Glutamatergic neuron (in vitro differentiated cells): ENCODE measurements around the gene SLC6A1. TPM values are rescaled to one million over a fixed set of nuclear protein-coding genes. Genes with fewer than 3 reads are reported as not detected.
A peak's percentile ranks its signal among the peaks of the same experiment; 100 is the strongest.

Experiments
- DNase-seq: peaks from one replicate; pipeline ENCODE4 v3.0.0; 2022
- H3K27ac Mint-ChIP-seq: one replicate; pipeline ENCODE4 v1.8.0; 2020; ENCODE audit warnings: mild to moderate bottlenecking, mixed read lengths, inconsistent platforms; ENCODE audit not compliant: unreplicated experiment
- H3K27me3 Mint-ChIP-seq: one replicate; pipeline ENCODE4 v1.8.0; 2020; ENCODE audit warnings: mild to moderate bottlenecking, moderate library complexity, mixed read lengths, inconsistent platforms; ENCODE audit not compliant: unreplicated experiment
- H3K36me3 Mint-ChIP-seq: one replicate; pipeline ENCODE4 v1.8.0; 2020; ENCODE audit warnings: mild to moderate bottlenecking, mixed read lengths, inconsistent platforms; ENCODE audit not compliant: unreplicated experiment
- H3K4me1 Mint-ChIP-seq: one replicate; pipeline ENCODE4 v1.8.0; 2020; ENCODE audit warnings: mild to moderate bottlenecking, low read depth, mixed read lengths, inconsistent platforms; ENCODE audit not compliant: unreplicated experiment
- H3K4me3 Mint-ChIP-seq: one replicate; pipeline ENCODE4 v1.8.0; 2020; ENCODE audit warnings: mild to moderate bottlenecking, mixed read lengths, inconsistent platforms; ENCODE audit not compliant: unreplicated experiment
- H3K9me3 Mint-ChIP-seq: one replicate; pipeline ENCODE4 v1.8.0; 2020; ENCODE audit warnings: mild to moderate bottlenecking, moderate library complexity, mixed read lengths, inconsistent platforms; ENCODE audit not compliant: unreplicated experiment
- total RNA-seq: library from RNA; stranded (reverse); fragmentation: NEBNext Ultra II Directional; extraction: Animal tissue kit (Norgen Biotek cat#: 25700); gene quantifications from one replicate; pipeline ENCODE4 v1.2.1, GENCODE V29; 2021; ENCODE audit not compliant: unreplicated experiment
- TF ChIP-seq, protein P1 (sequence below): fragments of 200-600 bp; sonication (generic); IDR thresholded peaks from one replicate; pipeline ENCODE4 v1.5.0; 2021; ENCODE audit not compliant: partially characterized antibody, unreplicated experiment

The SLC6A1 gene
- total RNA-seq, 1 donor from 2014 or later: 0.15 TPM

DNA sequence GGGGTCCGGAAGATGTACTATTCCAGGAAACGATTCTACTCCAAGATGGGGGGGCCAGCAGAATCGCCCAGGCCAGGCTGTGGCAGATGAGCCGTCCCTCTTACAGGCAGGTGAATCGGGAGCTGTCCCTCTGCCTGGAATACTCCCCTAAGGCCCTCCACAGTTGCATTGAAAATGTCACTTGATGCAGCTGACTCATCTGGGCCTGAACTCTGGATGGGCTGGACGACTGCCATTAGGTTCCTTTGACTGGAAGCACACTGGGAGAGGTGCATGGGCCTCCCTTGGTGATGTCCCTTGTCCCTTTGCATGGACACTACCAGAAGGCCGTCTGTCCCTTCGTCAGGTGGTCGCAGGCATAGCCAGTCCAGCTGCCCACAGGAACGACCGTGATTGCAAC is 92.1 kb downstream of the SLC6A1 start:
- H3K4me3 Mint-ChIP-seq: no peak overlapping the region
- DNase-seq: no peak
- no peaks in the 10 kb centered on the region for H3K36me3 Mint-ChIP-seq
- H3K9me3 Mint-ChIP-seq: no peaks in the 10 kb centered on the region
- TF ChIP-seq, protein P1, sequence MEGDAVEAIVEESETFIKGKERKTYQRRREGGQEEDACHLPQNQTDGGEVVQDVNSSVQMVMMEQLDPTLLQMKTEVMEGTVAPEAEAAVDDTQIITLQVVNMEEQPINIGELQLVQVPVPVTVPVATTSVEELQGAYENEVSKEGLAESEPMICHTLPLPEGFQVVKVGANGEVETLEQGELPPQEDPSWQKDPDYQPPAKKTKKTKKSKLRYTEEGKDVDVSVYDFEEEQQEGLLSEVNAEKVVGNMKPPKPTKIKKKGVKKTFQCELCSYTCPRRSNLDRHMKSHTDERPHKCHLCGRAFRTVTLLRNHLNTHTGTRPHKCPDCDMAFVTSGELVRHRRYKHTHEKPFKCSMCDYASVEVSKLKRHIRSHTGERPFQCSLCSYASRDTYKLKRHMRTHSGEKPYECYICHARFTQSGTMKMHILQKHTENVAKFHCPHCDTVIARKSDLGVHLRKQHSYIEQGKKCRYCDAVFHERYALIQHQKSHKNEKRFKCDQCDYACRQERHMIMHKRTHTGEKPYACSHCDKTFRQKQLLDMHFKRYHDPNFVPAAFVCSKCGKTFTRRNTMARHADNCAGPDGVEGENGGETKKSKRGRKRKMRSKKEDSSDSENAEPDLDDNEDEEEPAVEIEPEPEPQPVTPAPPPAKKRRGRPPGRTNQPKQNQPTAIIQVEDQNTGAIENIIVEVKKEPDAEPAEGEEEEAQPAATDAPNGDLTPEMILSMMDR: no peak
- no peaks in the 10 kb centered on the region for H3K4me1 Mint-ChIP-seq
- H3K27me3 Mint-ChIP-seq: peaks cover 4% of the 10 kb centered on the region
- no peak overlapping the region for H3K27ac Mint-ChIP-seq

DNA sequence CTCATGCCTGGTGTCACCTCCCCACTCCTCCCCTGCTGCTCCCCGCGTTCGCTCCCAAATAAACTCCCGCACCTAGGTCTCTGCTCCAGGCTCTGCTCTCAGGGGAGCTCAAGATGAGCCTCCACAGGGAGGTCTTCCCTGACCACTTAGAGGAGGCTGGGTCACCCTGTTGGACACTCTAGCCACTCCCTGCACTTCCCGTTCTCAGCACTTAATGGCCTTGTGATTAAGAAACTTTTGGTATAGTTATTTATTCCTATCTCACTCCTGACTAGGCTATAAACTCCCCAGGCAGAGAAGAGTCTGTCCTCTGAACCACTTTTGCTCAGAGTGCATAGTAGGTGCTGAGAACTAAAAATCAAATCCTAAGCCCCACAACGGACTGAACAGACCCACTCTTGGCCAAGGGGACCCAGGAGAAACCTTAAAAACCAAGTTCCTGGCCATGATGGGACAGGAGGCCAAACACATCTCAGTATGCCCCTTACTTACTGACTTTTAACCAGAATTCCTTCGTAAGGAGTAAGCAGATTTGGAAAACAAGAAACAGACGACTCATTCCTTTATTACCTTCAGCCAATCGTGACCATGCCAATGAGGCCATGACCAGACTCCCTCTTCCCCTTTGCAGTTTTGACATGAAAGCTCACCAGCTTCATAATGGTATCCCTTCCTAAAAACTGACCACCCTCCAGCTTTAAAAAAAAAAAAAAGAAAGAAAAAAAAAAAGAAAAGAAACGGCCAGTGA is 92.7 kb downstream of the SLC6A1 start:
- H3K9me3 Mint-ChIP-seq: no peaks in the 10 kb centered on the region
- DNase-seq: no peak
- H3K27me3 Mint-ChIP-seq: peaks cover 4% of the 10 kb centered on the region
- no peaks in the 10 kb centered on the region for H3K36me3 Mint-ChIP-seq
- TF ChIP-seq, protein P1: no peak
- peak overlapping the region; percentile 19 for H3K4me3 Mint-ChIP-seq
- no peak overlapping the region for H3K27ac Mint-ChIP-seq
- no peaks in the 10 kb centered on the region for H3K4me1 Mint-ChIP-seq

DNA sequence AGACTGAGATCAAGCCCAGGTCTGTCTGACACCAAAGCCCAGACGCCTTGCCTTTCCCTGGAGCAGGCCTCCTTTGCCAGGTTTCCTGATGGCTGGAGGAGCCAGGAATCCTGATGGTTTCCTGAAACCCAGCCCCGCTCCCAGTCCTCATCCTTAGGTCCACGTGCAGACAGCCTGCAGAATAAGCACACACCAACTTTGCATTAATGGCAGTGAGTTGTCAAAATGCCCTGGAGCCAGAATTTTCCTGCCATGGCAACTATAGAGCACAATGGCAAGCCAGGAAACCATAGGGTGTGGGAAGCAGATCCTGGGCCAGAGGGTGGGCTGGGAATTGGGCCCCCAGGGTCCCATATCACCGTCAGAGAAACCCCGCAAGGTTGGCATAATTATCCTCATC is 94.3 kb downstream of the SLC6A1 start:
- Mint-ChIP-seq H3K36me3 (no peaks in the 10 kb centered on the region), H3K27me3 (peaks cover 2% of the 10 kb centered on the region), H3K27ac (no peak overlapping the region), H3K4me1 (no peaks in the 10 kb centered on the region), H3K9me3 (no peaks in the 10 kb centered on the region), H3K4me3 (no peak overlapping the region)
- DNase-seq: no peak
- TF ChIP-seq, protein P1: no peak

DNA sequence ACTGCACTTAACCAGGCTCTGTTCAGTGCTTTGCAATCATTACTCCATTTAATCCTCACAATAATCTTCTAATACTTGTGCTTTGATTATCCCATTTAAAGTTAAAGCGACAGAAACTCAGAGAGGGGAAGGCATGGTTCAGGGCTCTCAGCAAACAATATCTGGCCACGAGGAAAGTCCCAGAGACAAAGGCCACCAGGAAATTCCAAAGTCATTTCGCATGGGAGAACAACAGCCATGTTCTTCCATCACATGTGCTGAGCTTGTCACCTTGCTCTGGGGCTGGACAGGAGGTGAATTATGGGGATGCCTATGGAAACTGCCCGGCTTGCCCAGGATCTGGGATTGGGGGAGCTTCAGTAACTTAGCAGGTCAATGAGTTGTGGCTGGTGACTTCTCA is 95.5 kb downstream of the SLC6A1 start:
- Mint-ChIP-seq H3K4me3 (no peak overlapping the region), H3K36me3 (no peaks in the 10 kb centered on the region), H3K9me3 (peaks cover 1% of the 10 kb centered on the region), H3K4me1 (no peaks in the 10 kb centered on the region), H3K27me3 (peaks cover 4% of the 10 kb centered on the region), H3K27ac (no peak overlapping the region)
- DNase-seq: no peak
- TF ChIP-seq, protein P1: no peak

DNA sequence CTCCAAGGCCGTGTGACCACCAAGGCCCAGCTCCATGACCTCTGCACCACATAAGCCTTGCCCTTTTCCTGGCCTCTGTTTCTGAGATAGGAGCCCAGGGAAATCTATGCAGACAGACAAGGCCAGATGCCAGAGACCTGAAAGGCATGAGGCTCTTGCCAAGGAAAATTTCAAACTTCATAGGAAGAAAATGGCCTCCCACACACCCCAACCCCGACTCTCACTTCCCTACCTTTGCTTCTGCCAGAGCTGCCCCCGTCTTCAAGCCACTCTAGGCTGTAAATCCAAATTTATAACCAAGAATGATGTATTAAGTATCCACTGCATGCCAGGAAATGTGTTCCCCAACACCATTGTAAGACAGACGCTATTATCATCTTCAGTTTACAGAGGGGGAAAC is 96.3 kb downstream of the SLC6A1 start:
- Mint-ChIP-seq H3K27me3 (peaks cover 4% of the 10 kb centered on the region), H3K36me3 (no peaks in the 10 kb centered on the region), H3K9me3 (peaks cover 3% of the 10 kb centered on the region), H3K4me3 (no peak overlapping the region), H3K27ac (no peak overlapping the region), H3K4me1 (no peaks in the 10 kb centered on the region)
- no peak for DNase-seq
- TF ChIP-seq, protein P1: no peak
